ENCODE measurements around the gene PTOV1. TPM values are rescaled to one million over a fixed set of nuclear protein-coding genes. Genes with fewer than 3 reads are reported as not detected.

Gene PTOV1
- total and polyA plus RNA-seq, 2 of the 13 experiments (the other 11 are each of a cell fraction or from before 2014, with no cell fraction given) = 63.5 to 68.5 TPM

GRCh38 chr19:49817964-49818648, 32.9 kb upstream of the PTOV1 start, which contains the start of gene MED25 (continued):
- TF ChIP-seq, protein P1, sequence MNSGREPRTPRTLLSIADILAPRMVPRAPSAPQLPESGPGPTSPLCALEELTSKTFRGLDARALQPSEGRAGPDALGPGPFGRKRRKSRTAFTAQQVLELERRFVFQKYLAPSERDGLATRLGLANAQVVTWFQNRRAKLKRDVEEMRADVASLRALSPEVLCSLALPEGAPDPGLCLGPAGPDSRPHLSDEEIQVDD (CRISPR knock-in tag; IDR thresholded peaks at IDR 0.05; ENCODE audit: borderline replicate concordance) = no peak
- TF ChIP-seq ZNF317 (CRISPR knock-in tag; IDR thresholded peaks at IDR 0.05) (no peak), ZHX2 (IDR thresholded peaks at IDR 0.05; ENCODE audit: low read depth) (peak; percentile 95), ZHX2 (CRISPR knock-in tag; IDR thresholded peaks at IDR 0.05; ENCODE audit: borderline replicate concordance) (no peak), DBP (CRISPR knock-in tag; IDR thresholded peaks at IDR 0.05; ENCODE audit: not compliant biosample characterization) (no peak), SAP130 (CRISPR knock-in tag; IDR thresholded peaks at IDR 0.05; ENCODE audit: low read depth) (peak; percentile 79), PRMT3 (CRISPR knock-in tag; IDR thresholded peaks at IDR 0.05; ENCODE audit: borderline replicate concordance, low read depth) (no peak), GABPB1 (CRISPR knock-in tag; IDR thresholded peaks at IDR 0.05) (peak; percentile 82), POGK (CRISPR knock-in tag; conservative IDR thresholded peaks at IDR 0.05) (no peak; the same call in 1 of the 2 replicates), ZNF431 (CRISPR knock-in tag; IDR thresholded peaks at IDR 0.05; ENCODE audit: borderline replicate concordance, low read depth) (no peak), POLR2AphosphoS2 (IDR thresholded peaks at IDR 0.05; ENCODE audit: low read depth, low read length) (no peak), ZBTB7B (CRISPR knock-in tag; IDR thresholded peaks at IDR 0.05) (no peak), ZNF713 (CRISPR knock-in tag; IDR thresholded peaks at IDR 0.05) (no peak), SKI (IDR thresholded peaks at IDR 0.05; ENCODE audit: partially characterized antibody) (peak; percentile 7), ARNTL (CRISPR knock-in tag; IDR thresholded peaks at IDR 0.05) (no peak), ZNF251 (CRISPR knock-in tag; IDR thresholded peaks at IDR 0.05) (no peak), PCBP2 (optimal IDR thresholded peaks at IDR 0.05; ENCODE audit: low read depth, low read length, poor library complexity, severe bottlenecking) (no peak), MEF2D (CRISPR knock-in tag; IDR thresholded peaks at IDR 0.05) (peak; percentile 31; the same call in 1 of the 2 replicates)
- TF ChIP-seq, protein P2, sequence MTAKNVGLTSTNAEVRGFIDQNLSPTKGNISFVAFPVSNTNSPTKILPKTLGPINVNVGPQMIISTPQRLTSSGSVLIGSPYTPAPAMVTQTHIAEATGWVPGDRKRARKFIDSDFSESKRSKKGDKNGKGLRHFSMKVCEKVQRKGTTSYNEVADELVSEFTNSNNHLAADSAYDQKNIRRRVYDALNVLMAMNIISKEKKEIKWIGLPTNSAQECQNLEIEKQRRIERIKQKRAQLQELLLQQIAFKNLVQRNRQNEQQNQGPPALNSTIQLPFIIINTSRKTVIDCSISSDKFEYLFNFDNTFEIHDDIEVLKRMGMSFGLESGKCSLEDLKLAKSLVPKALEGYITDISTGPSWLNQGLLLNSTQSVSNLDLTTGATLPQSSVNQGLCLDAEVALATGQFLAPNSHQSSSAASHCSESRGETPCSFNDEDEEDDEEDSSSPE (CRISPR knock-in tag; IDR thresholded peaks at IDR 0.05) = peak; percentile 76

Data from HepG2 (cell line).